AG10803 (cell line): ENCODE results near the gene GJC2.

Experiments used
- DNase-seq: peaks from one replicate; pipeline ENCODE4 v3.0.0; 2010; ENCODE audit warnings: low read depth
- H3K4me3 ChIP-seq: 2 replicates; pipeline ENCODE4 v1.5.1; 2011; ENCODE audit warnings: mild to moderate bottlenecking, low read length, control low read depth
- TF ChIP-seq, protein P1 (sequence below): conservative IDR thresholded peaks from 2 replicates; pipeline ENCODE4 v1.5.1; 2011; ENCODE audit warnings: mild to moderate bottlenecking, low read length, control low read depth, inconsistent platforms

GJC2 gene

DNA sequence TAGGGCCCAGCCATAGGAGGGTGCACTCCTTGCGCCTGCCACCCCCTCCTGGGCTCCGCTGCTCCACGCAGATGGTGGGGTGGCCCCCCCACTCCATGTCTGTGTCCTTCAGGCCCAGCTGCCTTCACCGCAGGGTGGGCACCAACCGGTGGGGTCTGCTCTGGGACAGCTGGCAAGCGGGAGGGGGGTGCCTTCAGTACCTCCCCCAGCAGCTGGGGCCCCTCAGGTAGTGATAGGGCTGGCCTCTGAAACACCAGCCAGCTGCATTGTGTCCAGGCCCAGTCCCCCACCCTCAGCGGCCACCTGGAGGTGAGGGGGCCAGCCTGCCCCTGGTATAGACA, 360 bp downstream of the GJC2 start:
- TF ChIP-seq, protein P1, sequence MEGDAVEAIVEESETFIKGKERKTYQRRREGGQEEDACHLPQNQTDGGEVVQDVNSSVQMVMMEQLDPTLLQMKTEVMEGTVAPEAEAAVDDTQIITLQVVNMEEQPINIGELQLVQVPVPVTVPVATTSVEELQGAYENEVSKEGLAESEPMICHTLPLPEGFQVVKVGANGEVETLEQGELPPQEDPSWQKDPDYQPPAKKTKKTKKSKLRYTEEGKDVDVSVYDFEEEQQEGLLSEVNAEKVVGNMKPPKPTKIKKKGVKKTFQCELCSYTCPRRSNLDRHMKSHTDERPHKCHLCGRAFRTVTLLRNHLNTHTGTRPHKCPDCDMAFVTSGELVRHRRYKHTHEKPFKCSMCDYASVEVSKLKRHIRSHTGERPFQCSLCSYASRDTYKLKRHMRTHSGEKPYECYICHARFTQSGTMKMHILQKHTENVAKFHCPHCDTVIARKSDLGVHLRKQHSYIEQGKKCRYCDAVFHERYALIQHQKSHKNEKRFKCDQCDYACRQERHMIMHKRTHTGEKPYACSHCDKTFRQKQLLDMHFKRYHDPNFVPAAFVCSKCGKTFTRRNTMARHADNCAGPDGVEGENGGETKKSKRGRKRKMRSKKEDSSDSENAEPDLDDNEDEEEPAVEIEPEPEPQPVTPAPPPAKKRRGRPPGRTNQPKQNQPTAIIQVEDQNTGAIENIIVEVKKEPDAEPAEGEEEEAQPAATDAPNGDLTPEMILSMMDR: no peak
- H3K4me3 ChIP-seq: peak overlapping the region; percentile 20; the same call in 1 of the 2 replicates
- no peak for DNase-seq

DNA sequence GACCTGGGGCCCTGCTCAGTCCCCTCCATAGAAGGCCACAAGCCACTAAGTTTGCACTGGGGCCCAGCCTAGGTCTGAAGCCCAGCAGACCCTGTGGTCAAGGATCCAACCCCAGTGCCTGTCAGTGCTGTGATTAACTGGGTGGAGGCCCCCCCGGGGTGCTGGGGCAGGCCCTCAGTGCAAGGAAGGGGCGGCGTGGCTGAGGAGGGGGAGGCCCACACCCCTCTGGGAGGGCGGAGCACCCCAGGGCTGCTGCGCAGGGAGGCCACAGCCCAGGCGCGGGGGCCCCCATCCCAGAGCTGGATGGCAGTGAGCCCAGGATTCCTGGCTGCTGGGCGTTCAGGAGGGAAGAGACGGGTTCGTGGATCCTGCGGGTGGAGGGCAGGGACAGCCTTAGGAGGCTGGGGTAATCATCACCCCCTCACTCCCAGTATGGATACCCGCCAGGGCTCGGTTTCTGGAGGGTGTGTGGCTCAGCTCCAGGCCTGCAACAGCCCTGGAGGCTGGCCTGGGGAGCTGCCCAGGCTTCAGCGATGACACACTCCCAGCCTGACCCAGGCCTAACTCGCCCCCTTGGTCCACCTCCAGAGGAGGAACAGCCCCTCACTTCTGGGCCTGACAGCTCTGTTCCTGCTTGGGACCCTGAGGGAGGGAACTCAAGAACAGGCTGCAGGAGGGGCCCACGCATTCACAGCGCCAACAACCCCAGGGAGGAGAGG, 890 bp downstream of the GJC2 start:
- peak; percentile 86 for DNase-seq

DNA sequence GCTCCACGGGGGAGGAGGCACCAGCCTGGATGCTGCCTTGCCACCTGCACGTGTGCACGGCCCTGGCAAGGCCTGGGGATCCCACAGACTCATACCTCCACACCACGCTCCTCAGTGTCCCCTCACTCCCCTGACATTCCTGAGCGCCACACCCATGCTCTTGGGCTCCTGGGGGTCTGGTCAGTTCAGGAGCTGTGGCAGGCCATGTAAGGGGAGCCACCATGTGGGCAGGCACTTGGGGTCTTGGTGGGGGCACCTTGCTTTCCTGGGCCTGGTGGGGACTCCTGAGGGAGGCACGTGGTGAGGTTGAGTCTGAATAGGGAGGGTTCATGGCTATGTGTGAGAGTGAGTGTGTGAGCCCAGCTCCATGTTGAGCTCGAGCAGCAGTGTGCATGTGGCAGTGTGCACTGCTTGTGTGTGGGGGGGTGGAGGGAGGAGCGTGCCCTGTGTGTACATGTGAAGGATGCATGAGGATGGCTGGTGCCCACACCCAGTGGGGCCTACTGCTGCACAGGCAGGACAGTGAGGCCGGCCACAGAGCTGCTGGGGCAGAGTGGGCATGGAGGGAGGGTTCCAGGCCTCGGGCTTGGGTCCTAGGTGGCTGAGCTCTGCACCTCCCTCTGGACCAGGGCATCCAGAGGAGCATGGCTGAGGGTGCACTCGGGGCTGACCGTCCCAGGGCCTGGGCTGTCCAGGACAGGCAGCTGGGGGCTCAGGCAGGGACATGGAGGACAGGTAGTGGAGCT, 1.6 kb downstream of the GJC2 start:
- TF ChIP-seq, protein P1: no peak
- no peak overlapping the region for H3K4me3 ChIP-seq
- DNase-seq: no peak

More for the DNA sequence above, 890 bp downstream of the GJC2 start:
- H3K4me3 ChIP-seq: peak overlapping the region; percentile 12; the same call in 1 of the 2 replicates
- TF ChIP-seq, protein P1: no peak

DNA sequence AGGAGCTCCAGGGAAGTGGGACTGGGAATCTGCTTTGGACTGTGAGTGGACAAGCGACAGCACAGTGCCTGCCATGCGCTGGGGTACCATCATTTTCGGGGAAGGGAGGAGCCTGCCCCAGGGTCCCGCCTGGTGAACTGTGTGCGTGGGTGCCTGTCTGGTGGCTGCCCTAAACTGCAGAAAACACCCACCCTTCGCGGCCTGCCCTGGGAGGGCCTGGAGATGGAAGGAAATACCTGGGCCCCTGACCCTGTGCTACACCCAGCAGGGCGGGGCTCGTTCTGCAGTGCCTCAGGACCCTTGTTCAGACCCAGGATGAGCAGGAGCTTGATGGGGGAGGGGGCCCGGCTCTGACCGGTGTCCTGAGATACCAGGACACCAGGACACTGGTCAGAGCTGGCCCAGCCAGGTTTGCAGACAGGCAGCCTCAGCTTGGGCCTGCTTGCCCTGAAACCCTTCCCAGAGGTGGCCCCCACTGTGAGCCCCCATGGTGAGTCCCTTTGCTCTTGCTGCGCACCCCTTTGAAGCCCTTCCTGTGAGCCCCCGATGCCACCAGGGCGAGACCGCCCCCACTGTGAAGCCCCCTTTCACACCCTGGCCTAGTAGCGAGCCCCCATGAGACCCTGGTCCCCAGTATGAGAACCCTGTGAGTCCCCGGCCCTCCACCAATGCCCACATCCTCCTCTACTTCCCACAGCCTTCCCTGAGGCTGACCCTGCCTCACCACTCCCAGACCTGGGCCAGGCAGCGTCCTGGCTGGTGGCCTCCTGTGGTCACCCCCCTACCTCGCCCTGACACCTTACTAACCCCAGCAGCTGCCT, 2.6 kb downstream of the GJC2 start:
- TF ChIP-seq, protein P1: no peak
- no peak overlapping the region for H3K4me3 ChIP-seq
- no peak for DNase-seq

DNA sequence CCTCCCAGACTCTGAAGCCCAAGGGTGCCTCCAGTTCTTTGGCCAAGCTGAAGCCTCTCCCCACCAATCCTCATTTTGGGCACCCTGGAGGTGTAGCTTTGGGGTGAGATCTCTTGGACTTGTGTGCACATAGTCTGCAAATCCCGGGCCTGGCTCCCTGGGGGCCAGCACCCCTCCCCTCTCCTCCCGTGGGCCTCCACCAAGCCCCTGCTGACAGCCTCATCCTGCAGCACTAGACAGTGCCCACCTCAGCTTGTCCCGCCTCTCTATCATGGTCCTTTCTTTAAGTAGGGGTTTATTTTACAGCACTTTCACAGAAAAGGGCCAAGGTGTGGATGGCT, 3.2 kb downstream of the GJC2 start:
- no peak for DNase-seq
- H3K4me3 ChIP-seq: no peak overlapping the region
- TF ChIP-seq, protein P1: no peak

DNA sequence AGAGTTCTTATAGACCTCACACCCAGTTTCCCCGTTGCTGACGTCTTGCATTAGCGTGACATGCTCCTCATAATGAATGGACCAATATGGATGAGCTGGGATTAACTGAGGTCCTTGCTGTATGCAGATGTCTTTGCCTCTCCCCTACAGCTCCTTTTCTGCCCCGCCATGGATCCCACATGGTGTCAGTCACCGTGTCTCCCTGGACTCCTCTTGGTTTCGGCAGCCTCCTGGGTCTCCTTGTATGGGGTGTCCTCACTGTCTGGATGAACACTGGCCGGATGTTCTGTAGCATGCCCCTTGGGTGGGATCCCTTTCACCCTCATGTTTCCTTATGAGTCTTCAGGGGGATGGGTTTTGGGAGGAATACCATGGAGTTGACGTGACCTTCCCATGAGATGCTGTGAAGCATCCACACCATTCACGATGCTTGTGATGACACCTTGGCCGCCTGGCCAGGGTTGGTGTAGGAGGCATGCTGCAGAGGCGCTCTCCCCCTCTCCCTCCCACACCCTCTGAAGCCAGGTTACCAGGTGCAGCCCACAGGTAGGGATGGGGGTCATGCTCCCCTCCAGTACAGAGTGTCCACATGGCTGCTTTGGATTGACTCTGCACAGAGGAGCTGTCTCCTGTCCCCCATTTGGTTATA, 4.4 kb downstream of the GJC2 start:
- DNase-seq: no peak
- TF ChIP-seq, protein P1: no peak
- H3K4me3 ChIP-seq: no peak overlapping the region
